PC-9 (cell line): ENCODE results near the gene MRPL18. TPM values are rescaled to one million over a fixed set of nuclear protein-coding genes. Genes with fewer than 3 reads are reported as not detected.

ENCODE experiments used
- BruUV-seq: library from RNA; stranded (reverse); fragments of 400-500 nt; replicated peaks from 2 replicates; lab custom pipeline; 2021; lab: Mats Ljungman, UMichigan
- CTCF ChIA-PET: fragments of 300-600 bp; sonication (Branson Sonifier 250); formaldehyde crosslinking; loops from one replicate; lab custom pipeline; 2022; ENCODE audit warnings: antibody characterized with exemption; lab: Charles Lee
- POLR2A ChIA-PET: fragments of 300-600 bp; sonication (Branson Sonifier 250); formaldehyde crosslinking; loops from one replicate; lab custom pipeline; 2022; ENCODE audit warnings: antibody characterized with exemption; ENCODE audit not compliant: unreplicated experiment; lab: Charles Lee
- DNase-seq, 2 experiments: peaks; one replicate each; pipeline versions ENCODE4 v3.0.0 to v3.0.0-alpha.2; 2015 to 2022; ENCODE audit warnings: mixed read lengths in 1 of 2
- H2AFZ ChIP-seq: fragments of 200-600 bp; sonication (generic); 2 replicates; pipeline ENCODE4 v1.8.1; 2017; ENCODE audit warnings: antibody characterized with exemption
- H3F3A ChIP-seq: fragments of 200-600 bp; sonication (generic); 2 replicates; pipeline ENCODE4 v1.8.1; 2017; ENCODE audit warnings: antibody characterized with exemption, mild to moderate bottlenecking, low read depth; ENCODE audit not compliant: insufficient read depth
- H3K27ac ChIP-seq: fragments of 200-600 bp; sonication (generic); 2 replicates; pipeline ENCODE4 v1.6.1; 2016; ENCODE audit warnings: mixed run types
- H3K27me3 ChIP-seq: fragments of 200-600 bp; sonication (generic); 2 replicates; pipeline ENCODE4 v1.6.1; 2016; ENCODE audit warnings: low read depth, mixed run types; ENCODE audit not compliant: insufficient read depth
- H3K36me3 ChIP-seq: fragments of 200-600 bp; sonication (generic); 2 replicates; pipeline ENCODE4 v1.6.1; 2016; ENCODE audit warnings: low read depth, mixed run types
- H3K4me1 ChIP-seq: fragments of 200-600 bp; sonication (generic); replicated peaks from 2 replicates; pipeline ENCODE4 v1.6.1; 2016; ENCODE audit warnings: mixed run types; ENCODE audit not compliant: insufficient read depth
- H3K4me2 ChIP-seq: fragments of 200-600 bp; sonication (generic); 2 replicates; pipeline ENCODE4 v1.6.1; 2017; ENCODE audit warnings: mixed run types
- H3K4me3 ChIP-seq: fragments of 200-600 bp; sonication (generic); 2 replicates; pipeline ENCODE4 v1.6.1; 2016; ENCODE audit warnings: mixed run types
- H3K79me2 ChIP-seq: fragments of 200-600 bp; sonication (generic); 2 replicates; pipeline ENCODE4 v1.6.1; 2017; ENCODE audit warnings: low read depth, mixed run types
- H3K9me2 ChIP-seq: fragments of 200-600 bp; sonication (generic); 2 replicates; pipeline ENCODE4 v1.8.1; 2017; ENCODE audit warnings: mild to moderate bottlenecking; ENCODE audit not compliant: insufficient read depth
- H3K9me3 ChIP-seq: fragments of 200-600 bp; sonication (generic); 2 replicates; pipeline ENCODE4 v1.8.1; 2016; ENCODE audit warnings: low read depth; ENCODE audit not compliant: insufficient read depth
- H4K20me1 ChIP-seq: fragments of 200-600 bp; sonication (generic); 2 replicates; pipeline ENCODE4 v1.8.1; 2017; ENCODE audit not compliant: insufficient read depth
- CTCF ChIP-seq: fragments of 200-600 bp; sonication (generic); conservative IDR thresholded peaks from 2 replicates; pipeline ENCODE4 v1.6.1; 2017; ENCODE audit warnings: mixed run types, antibody characterized with exemption, mild to moderate bottlenecking, moderate library complexity
- EZH2 ChIP-seq: fragments of 200-600 bp; sonication (generic); IDR thresholded peaks from 2 replicates; pipeline ENCODE4 v1.8.0; 2017; ENCODE audit warnings: antibody characterized with exemption, low read depth
- intact Hi-C: fragments of 100-400 bp; cut with micrococcal nuclease; formaldehyde crosslinking; loops from one replicate; pipeline ENCODE4 v1.10.0; 2022; ENCODE audit not compliant: unreplicated experiment
- total RNA-seq: library from RNA; stranded (reverse); gene quantifications from 2 replicates; pipeline ENCODE4 v1.2.3, GENCODE V29; 2021

The MRPL18 gene
- total RNA-seq, 1 experiment from 2014 or later = 54.4 TPM

- Histone ChIP-seq H3K36me3 (peaks cover 11% of the 10 kb centered on the region; the same call in 1 of the 2 replicates), H4K20me1 (no peaks in the 10 kb centered on the region)
Observed at GRCh38 chr6:159797554-159797953, 7.3 kb downstream of the MRPL18 start.

GRCh38 chr6:159800141-159800865, 10.0 kb downstream of the MRPL18 start, which contains the start of gene PNLDC1:
PNLDC1 (plus strand) TSS chr6:159800276; CDS start chr6:159800308, 32 bp downstream.
- DNase-seq = no peak
- peaks cover 10% of the 10 kb centered on the region; the same call in 1 of the 2 replicates for H3K36me3 ChIP-seq
- intact Hi-C loops = no loop called here
- H3K9me2 ChIP-seq = no peaks in the 10 kb centered on the region
- H3K4me3 ChIP-seq = no peak within 1 kb of the TSS
- H3K9me3 ChIP-seq = no peaks in the 10 kb centered on the region
- no peaks in the 10 kb centered on the region for H3K79me2 ChIP-seq
- TF ChIP-seq EZH2 = no peak
- TF ChIP-seq CTCF = no peak
- ChIA-PET POLR2A (no interaction called here), CTCF (no interaction called here)
- no peak within 1 kb of the TSS for H2AFZ ChIP-seq
- H3K4me1 ChIP-seq = no peaks in the 10 kb centered on the region; the same call in 1 of the 2 replicates
- no TSS peak for BruUV-seq
- peaks cover 13% of the 10 kb centered on the region; the same call in 1 of the 2 replicates for H3F3A ChIP-seq
- H3K27ac ChIP-seq = no peak within 1 kb of the TSS
- no peaks in the 10 kb centered on the region for H4K20me1 ChIP-seq
- H3K27me3 ChIP-seq = no peaks in the 10 kb centered on the region
- no peak within 1 kb of the TSS for H3K4me2 ChIP-seq

More at GRCh38 chr6:159797554-159797953, 7.3 kb downstream of the MRPL18 start:
- peaks cover 2% of the 10 kb centered on the region; the same call in 1 of the 2 replicates for H3K4me1 ChIP-seq
- no peak overlapping the region for H3K4me2 ChIP-seq
- TF ChIP-seq EZH2 = no peak
- no peak for TF ChIP-seq CTCF
- H3K9me2 ChIP-seq = no peaks in the 10 kb centered on the region
- no peak overlapping the region for H3K4me3 ChIP-seq
- CTCF ChIA-PET = no interaction called here
- DNase-seq = no peak
- intact Hi-C loops = no loop called here
- no TSS peak for BruUV-seq
- H3K9me3 ChIP-seq = no peaks in the 10 kb centered on the region
- POLR2A ChIA-PET = no interaction called here
- H3K27me3 ChIP-seq = no peaks in the 10 kb centered on the region
- H3K27ac ChIP-seq = no peak overlapping the region
- no peak overlapping the region for H2AFZ ChIP-seq
- peaks cover 18% of the 10 kb centered on the region for H3K79me2 ChIP-seq
- peaks cover 25% of the 10 kb centered on the region for H3F3A ChIP-seq

- H3K79me2 ChIP-seq = no peaks in the 10 kb centered on the region
- H3K4me1 ChIP-seq = no peaks in the 10 kb centered on the region
- H3K4me3 ChIP-seq = no peak overlapping the region
- no peak overlapping the region for H3K27ac ChIP-seq
- no peaks in the 10 kb centered on the region for H4K20me1 ChIP-seq
- H3K27me3 ChIP-seq = no peaks in the 10 kb centered on the region
- H3K9me3 ChIP-seq = no peaks in the 10 kb centered on the region
- no TSS peak for BruUV-seq
- no peak overlapping the region for H3K4me2 ChIP-seq
- DNase-seq = no peak
- no peak for TF ChIP-seq CTCF
- no peak for TF ChIP-seq EZH2
- H2AFZ ChIP-seq = no peak overlapping the region
- CTCF ChIA-PET = no interaction called here
- H3K9me2 ChIP-seq = no peaks in the 10 kb centered on the region
- POLR2A ChIA-PET = no interaction called here
- intact Hi-C loops = no loop called here
- H3K36me3 ChIP-seq = peaks cover 10% of the 10 kb centered on the region; the same call in 1 of the 2 replicates
- H3F3A ChIP-seq = peaks cover 6% of the 10 kb centered on the region; the same call in 1 of the 2 replicates
Observed at GRCh38 chr6:159801935-159802334, 11.7 kb downstream of the MRPL18 start.
